ENCODE data around the gene PPP2R2D.

The PPP2R2D gene

GRCh38 chr10:131889755-131890154 lies 11.1 kb upstream of the PPP2R2D start:
- DNase-seq (ENCODE audit: low read depth) = no peak

- DNase-seq (ENCODE audit: low read depth) = no peak
These were observed 10.3 kb upstream of the PPP2R2D start for GRCh38 chr10:131890276-131891195.

- DNase-seq (ENCODE audit: low read depth) = no peak
These were observed 9.4 kb upstream of the PPP2R2D start for GRCh38 chr10:131891196-131891928.

GRCh38 chr10:131891929-131892805 lies 8.6 kb upstream of the PPP2R2D start:
- no peak for DNase-seq (ENCODE audit: low read depth)

GRCh38 chr10:131892806-131893675 lies 7.8 kb upstream of the PPP2R2D start:
- DNase-seq (ENCODE audit: low read depth) = no peak

GRCh38 chr10:131895116-131895515 lies 5.7 kb upstream of the PPP2R2D start:
- no peak for DNase-seq (ENCODE audit: low read depth)

- no peak for DNase-seq (ENCODE audit: low read depth)
These were observed 4.4 kb upstream of the PPP2R2D start for GRCh38 chr10:131896403-131896802.

GRCh38 chr10:131897297-131897899 lies 3.4 kb upstream of the PPP2R2D start:
- DNase-seq (ENCODE audit: low read depth) = no peak

GRCh38 chr10:131898061-131898460 lies 2.7 kb upstream of the PPP2R2D start:
- no peak for DNase-seq (ENCODE audit: low read depth)

- DNase-seq (ENCODE audit: low read depth) = no peak
These were observed 2.1 kb upstream of the PPP2R2D start for GRCh38 chr10:131898713-131899112.

GRCh38 chr10:131899116-131899690 lies 1.6 kb upstream of the PPP2R2D start:
- no peak for DNase-seq (ENCODE audit: low read depth)

GRCh38 chr10:131899695-131900349 lies 986 bp upstream of the PPP2R2D start:
- no peak for DNase-seq (ENCODE audit: low read depth)

GRCh38 chr10:131901181-131901829 lies 497 bp downstream of the PPP2R2D start:
- DNase-seq (ENCODE audit: low read depth) = peak; percentile 18

- DNase-seq (ENCODE audit: low read depth) = no peak
These were observed 1.4 kb downstream of the PPP2R2D start for GRCh38 chr10:131902211-131902610.

GRCh38 chr10:131902691-131903090 lies 1.9 kb downstream of the PPP2R2D start:
- DNase-seq (ENCODE audit: low read depth) = no peak

GRCh38 chr10:131905267-131905571 lies 4.4 kb downstream of the PPP2R2D start:
- no peak for DNase-seq (ENCODE audit: low read depth)

- DNase-seq (ENCODE audit: low read depth) = no peak
These were observed 4.9 kb downstream of the PPP2R2D start for GRCh38 chr10:131905603-131906268.

GRCh38 chr10:131906269-131906639 lies 5.4 kb downstream of the PPP2R2D start:
- no peak for DNase-seq (ENCODE audit: low read depth)

- DNase-seq (ENCODE audit: low read depth) = no peak
These were observed 6.9 kb downstream of the PPP2R2D start for GRCh38 chr10:131907679-131908078.
